ENCODE data around the gene PAOX.
"Not testable (repeated sequence)": the region's sequence is repeated elsewhere in the genome, so short reads cannot be mapped to it uniquely, and the experiment has no call there.

The PAOX gene

GRCh38 chr10:133364645-133365431 lies 14.2 kb upstream of the PAOX start:
- no peak for DNase-seq (ENCODE audit: low spot score)

- no peak for DNase-seq (ENCODE audit: low spot score)
These were observed 13.5 kb upstream of the PAOX start for GRCh38 chr10:133365461-133366129.

- no peak for DNase-seq (ENCODE audit: low spot score)
These were observed 13.0 kb upstream of the PAOX start for GRCh38 chr10:133366130-133366478.

- DNase-seq (ENCODE audit: low spot score) = no peak
These were observed 12.3 kb upstream of the PAOX start for GRCh38 chr10:133366751-133367150.

GRCh38 chr10:133367461-133367860 lies 11.6 kb upstream of the PAOX start:
- DNase-seq (ENCODE audit: low spot score) = not testable (repeated sequence)

GRCh38 chr10:133368153-133368552 lies 10.9 kb upstream of the PAOX start:
- DNase-seq (ENCODE audit: low spot score) = no peak

- no peak for DNase-seq (ENCODE audit: low spot score)
These were observed 8.9 kb upstream of the PAOX start for GRCh38 chr10:133370030-133370786.

GRCh38 chr10:133372507-133372906 lies 6.6 kb upstream of the PAOX start:
- DNase-seq (ENCODE audit: low spot score) = no peak

- DNase-seq (ENCODE audit: low spot score) = peak; percentile 94
These were observed 5.6 kb upstream of the PAOX start, which contains the start of gene ECHS1 for GRCh38 chr10:133373174-133374090. TSS of gene ECHS1 (minus strand) at chr10:133373354. CDS start at chr10:133373333, 21 bp downstream.

GRCh38 chr10:133375357-133376115 lies 3.5 kb upstream of the PAOX start:
- no peak for DNase-seq (ENCODE audit: low spot score)

- not testable (repeated sequence) for DNase-seq (ENCODE audit: low spot score)
These were observed 2.9 kb upstream of the PAOX start for GRCh38 chr10:133376183-133376582.

- DNase-seq (ENCODE audit: low spot score) = no peak
These were observed 1.8 kb upstream of the PAOX start for GRCh38 chr10:133377025-133377817.

GRCh38 chr10:133377818-133378250 lies 1.2 kb upstream of the PAOX start:
- DNase-seq (ENCODE audit: low spot score) = no peak

GRCh38 chr10:133378251-133379096 lies 588 bp upstream of the PAOX start:
- peak; percentile 66 for DNase-seq (ENCODE audit: low spot score)

GRCh38 chr10:133379801-133380666 lies 972 bp downstream of the PAOX start:
- DNase-seq (ENCODE audit: low spot score) = no peak

- no peak for DNase-seq (ENCODE audit: low spot score)
These were observed 2.0 kb downstream of the PAOX start for GRCh38 chr10:133381036-133381435.

- DNase-seq (ENCODE audit: low spot score) = no peak
These were observed 4.5 kb downstream of the PAOX start for GRCh38 chr10:133383551-133383950.

- no peak for DNase-seq (ENCODE audit: low spot score)
These were observed 5.0 kb downstream of the PAOX start for GRCh38 chr10:133384071-133384470.
